KOPT-K1 (cell line): ENCODE results near the gene TOX3.

Experiments used
- H3K27ac ChIP-seq: fragments of 200-600 bp; sonication (generic); 2 replicates; pipeline ENCODE4 v1.5.1; 2016; ENCODE audit warnings: antibody characterized with exemption, mild to moderate bottlenecking, low read depth, low read length; ENCODE audit not compliant: poor library complexity, severe bottlenecking
- H3K36me3 ChIP-seq: fragments of 200-600 bp; sonication (generic); 2 replicates; pipeline ENCODE4 v1.5.1; 2017; ENCODE audit warnings: antibody characterized with exemption, mild to moderate bottlenecking, low read length, moderate library complexity; ENCODE audit not compliant: insufficient read depth
- H3K9me3 ChIP-seq: fragments of 200-600 bp; sonication (generic); 2 replicates; pipeline ENCODE4 v1.5.1; 2017; ENCODE audit warnings: antibody characterized with exemption, low read length, mild to moderate bottlenecking; ENCODE audit not compliant: insufficient read depth, poor library complexity, severe bottlenecking

TOX3 gene

DNA sequence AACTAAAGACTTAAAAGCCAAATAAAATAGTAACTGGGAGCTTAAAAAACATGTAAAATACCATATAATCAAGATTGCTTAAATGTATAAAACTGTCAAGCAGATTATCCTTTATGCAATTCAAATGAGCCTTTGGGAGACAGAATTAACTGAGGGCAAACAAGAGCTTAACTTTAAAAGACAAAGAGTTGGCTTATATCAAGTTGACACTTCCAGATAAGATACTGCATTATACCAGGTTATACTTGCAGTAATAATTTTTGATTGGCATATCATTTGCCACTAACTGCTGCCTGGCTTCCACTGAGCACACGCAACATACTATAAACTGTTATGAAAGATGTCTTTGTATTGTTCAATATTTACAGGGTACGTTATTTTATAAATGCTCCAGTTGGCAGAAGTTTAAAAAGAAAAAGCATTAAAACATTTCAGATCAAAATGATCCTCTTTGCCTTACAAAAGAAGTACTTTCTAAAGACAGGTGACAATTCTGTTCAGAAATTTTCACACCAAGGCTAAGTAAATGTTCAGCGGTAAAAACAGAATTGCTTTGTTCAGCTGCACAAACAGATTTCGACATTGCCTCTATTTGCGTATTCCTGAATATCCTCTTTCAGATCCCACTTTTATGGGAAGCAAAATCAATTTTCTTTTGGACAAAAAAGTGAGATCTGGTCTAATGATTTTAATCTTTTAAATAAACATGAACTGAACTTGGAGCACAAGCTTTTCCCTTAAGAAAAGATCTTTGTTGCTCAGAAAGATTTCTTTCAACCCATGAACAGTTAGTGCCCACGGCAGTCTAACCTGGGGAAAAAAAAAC is 50.7 kb downstream of the TOX3 start:
- H3K27ac ChIP-seq: no peak overlapping the region
- H3K9me3 ChIP-seq: no peaks in the 10 kb centered on the region
- H3K36me3 ChIP-seq: no peaks in the 10 kb centered on the region

- H3K27ac ChIP-seq: no peak overlapping the region
- no peaks in the 10 kb centered on the region for H3K9me3 ChIP-seq
- no peaks in the 10 kb centered on the region for H3K36me3 ChIP-seq
Observed at GRCh38 chr16:52494621-52495020, 52.3 kb downstream of the TOX3 start.

- H3K27ac ChIP-seq: no peak overlapping the region
- no peaks in the 10 kb centered on the region for H3K36me3 ChIP-seq
Observed at GRCh38 chr16:52494145-52494544, 52.8 kb downstream of the TOX3 start.

DNA sequence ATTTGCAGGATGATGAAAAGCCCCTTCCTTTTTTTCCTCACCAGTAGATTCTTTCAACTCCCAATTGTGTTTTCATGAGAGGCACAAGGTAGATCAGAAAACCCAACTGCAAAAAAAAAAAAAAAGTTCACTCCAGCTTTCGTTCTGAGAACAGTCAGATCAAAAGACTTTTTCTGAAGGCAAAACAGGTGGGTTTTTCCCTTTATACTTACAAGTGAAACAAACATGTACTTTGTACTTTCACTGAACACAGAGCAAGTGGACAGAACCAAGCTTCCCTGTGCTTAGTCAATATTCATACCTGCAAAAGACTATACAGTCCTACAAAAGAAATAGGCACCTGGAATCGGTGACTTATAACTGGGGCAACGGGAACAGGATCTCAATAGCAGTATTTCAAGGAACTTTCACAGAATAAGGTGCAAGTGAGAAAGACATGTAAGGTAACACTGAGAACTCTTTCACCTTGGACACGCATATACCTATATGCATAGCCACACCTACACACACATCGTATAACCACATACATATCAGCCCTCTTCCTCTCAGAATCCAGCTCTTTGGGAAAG is 54.1 kb downstream of the TOX3 start:
- Histone ChIP-seq H3K9me3 (no peaks in the 10 kb centered on the region), H3K36me3 (no peaks in the 10 kb centered on the region), H3K27ac (no peak overlapping the region)

More at GRCh38 chr16:52494145-52494544, 52.8 kb downstream of the TOX3 start:
- H3K9me3 ChIP-seq: no peaks in the 10 kb centered on the region

GRCh38 chr16:52491216-52491615 is 55.7 kb downstream of the TOX3 start:
- Histone ChIP-seq H3K36me3 (no peaks in the 10 kb centered on the region), H3K27ac (no peak overlapping the region), H3K9me3 (no peaks in the 10 kb centered on the region)

DNA sequence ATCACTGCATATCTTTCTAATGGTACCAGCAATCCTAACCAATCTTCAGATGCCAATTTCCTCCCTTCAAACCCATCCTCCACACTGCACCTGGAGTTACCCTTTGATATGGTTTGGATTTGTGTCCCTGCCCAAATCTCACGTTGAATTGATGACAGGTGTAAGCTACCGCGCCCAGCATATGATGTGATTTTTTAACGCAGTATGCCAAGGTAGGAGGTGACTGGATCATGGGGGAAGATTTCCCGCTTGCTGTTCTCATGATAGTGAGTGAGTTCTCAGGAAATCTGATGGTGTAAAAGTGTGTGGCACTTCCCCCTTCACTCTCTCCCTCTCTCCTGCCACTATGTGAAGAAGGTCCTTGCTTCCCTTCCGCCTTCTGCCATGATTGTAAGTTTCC is 57.0 kb downstream of the TOX3 start:
- Histone ChIP-seq H3K27ac (no peak overlapping the region), H3K9me3 (no peaks in the 10 kb centered on the region), H3K36me3 (no peaks in the 10 kb centered on the region)

GRCh38 chr16:52488837-52489289 is 58.1 kb downstream of the TOX3 start:
- Histone ChIP-seq H3K9me3 (no peaks in the 10 kb centered on the region), H3K36me3 (no peaks in the 10 kb centered on the region), H3K27ac (no peak overlapping the region)

- H3K9me3 ChIP-seq: no peaks in the 10 kb centered on the region
- no peak overlapping the region for H3K27ac ChIP-seq
- no peaks in the 10 kb centered on the region for H3K36me3 ChIP-seq
Observed at GRCh38 chr16:52487849-52488457, 59.0 kb downstream of the TOX3 start.

- Histone ChIP-seq H3K9me3 (no peaks in the 10 kb centered on the region), H3K36me3 (no peaks in the 10 kb centered on the region), H3K27ac (no peak overlapping the region)
Observed at GRCh38 chr16:52480237-52480636, 66.7 kb downstream of the TOX3 start.

DNA sequence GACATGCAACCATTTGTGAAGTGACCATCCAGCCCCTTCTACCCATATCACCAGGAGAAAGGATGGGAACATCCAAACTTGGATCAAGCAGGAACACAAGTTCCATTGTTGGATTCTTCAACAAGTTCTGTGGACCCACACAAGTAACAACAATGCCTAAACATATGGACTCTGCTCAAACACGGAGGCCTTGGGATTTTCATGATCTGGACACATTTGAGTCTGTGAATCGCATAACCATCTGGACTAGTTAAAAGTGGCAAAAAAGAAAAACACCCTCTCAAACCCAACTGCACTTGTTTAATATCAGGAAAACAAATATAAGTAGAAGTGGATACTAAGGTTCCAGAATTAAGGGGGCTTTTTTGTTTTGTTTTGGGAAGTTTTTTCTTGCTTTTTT is 70.8 kb downstream of the TOX3 start:
- Histone ChIP-seq H3K27ac (no peak overlapping the region), H3K9me3 (no peaks in the 10 kb centered on the region), H3K36me3 (no peaks in the 10 kb centered on the region)

- H3K36me3 ChIP-seq: no peaks in the 10 kb centered on the region
- H3K27ac ChIP-seq: no peak overlapping the region
- no peaks in the 10 kb centered on the region for H3K9me3 ChIP-seq
Observed at GRCh38 chr16:52474679-52475078, 72.3 kb downstream of the TOX3 start.

DNA sequence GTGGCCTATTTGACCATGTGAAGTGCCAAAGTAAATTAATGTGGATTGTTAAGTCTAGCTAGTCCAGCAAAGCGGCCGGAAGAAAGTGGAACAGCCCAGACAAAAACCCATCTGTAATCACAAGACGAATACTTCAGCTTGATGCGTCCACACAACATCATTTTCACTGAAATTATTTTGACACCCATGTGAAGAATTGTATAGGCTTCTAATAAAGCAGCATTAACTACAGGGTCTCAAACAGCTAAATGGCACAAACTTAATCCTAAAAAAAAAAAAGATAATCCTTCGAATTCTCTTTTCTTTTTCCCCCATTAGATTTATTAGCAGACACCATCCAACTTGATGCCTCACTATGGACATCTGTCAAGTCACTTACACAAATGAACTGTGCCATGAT is 73.8 kb downstream of the TOX3 start:
- H3K9me3 ChIP-seq: no peaks in the 10 kb centered on the region
- H3K27ac ChIP-seq: no peak overlapping the region
- no peaks in the 10 kb centered on the region for H3K36me3 ChIP-seq

- Histone ChIP-seq H3K36me3 (no peaks in the 10 kb centered on the region), H3K9me3 (no peaks in the 10 kb centered on the region), H3K27ac (no peak overlapping the region)
Observed at GRCh38 chr16:52471650-52472370, 75.1 kb downstream of the TOX3 start.

DNA sequence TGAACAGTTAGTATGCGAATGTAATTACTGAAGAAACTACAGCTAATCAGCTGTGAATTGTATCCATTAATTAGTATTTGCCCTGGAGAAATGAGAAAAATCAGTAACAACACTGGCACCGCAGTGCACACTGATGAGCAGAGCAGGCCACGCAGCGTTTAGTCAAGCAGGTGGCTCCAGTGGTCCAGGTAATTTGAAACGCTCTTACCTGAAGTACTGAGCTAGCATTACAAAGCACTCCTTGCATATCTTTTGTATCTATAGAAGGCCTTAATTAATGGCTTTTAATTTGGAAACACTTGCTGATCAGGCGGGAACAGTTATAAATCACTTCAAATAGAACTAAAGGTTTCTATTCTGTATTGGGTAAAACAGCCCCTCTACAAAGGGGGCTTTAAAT is 76.4 kb downstream of the TOX3 start:
- Histone ChIP-seq H3K36me3 (no peaks in the 10 kb centered on the region), H3K27ac (no peak overlapping the region), H3K9me3 (no peaks in the 10 kb centered on the region)

DNA sequence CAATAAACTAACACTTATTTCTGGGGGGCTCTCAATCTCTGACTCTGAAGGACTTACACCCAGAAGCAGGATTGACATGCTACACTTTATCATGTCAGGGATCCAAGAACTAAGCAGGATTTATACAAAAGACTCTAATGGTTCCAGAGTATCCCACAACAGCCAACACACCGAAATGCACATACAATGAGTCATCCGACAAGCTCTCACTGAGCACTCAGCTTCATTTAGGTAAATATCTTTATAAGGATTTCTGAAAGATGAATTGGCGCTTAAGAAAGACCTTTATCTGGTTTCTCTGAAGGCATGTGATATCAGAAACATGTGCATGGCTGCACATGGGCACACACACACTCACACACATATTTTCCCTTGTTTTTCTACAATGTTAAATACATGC is 77.2 kb downstream of the TOX3 start:
- no peak overlapping the region for H3K27ac ChIP-seq
- H3K36me3 ChIP-seq: no peaks in the 10 kb centered on the region
- H3K9me3 ChIP-seq: no peaks in the 10 kb centered on the region
